ENCODE results near the gene MGAT4A. TPM values are rescaled to one million over a fixed set of nuclear protein-coding genes. Genes with fewer than 3 reads are reported as not detected.

The MGAT4A gene
- total and polyA plus RNA-seq, 9 of the 15 experiments (the other 6 are each of a cell fraction or from before 2014, with no cell fraction given), result 0.03 to 0.53 (median 0.18) TPM; not detected in 2

GRCh38 chr2:98731041-98731893, at the start of gene MGAT4A (continued):
- TF ChIP-seq, protein P1, sequence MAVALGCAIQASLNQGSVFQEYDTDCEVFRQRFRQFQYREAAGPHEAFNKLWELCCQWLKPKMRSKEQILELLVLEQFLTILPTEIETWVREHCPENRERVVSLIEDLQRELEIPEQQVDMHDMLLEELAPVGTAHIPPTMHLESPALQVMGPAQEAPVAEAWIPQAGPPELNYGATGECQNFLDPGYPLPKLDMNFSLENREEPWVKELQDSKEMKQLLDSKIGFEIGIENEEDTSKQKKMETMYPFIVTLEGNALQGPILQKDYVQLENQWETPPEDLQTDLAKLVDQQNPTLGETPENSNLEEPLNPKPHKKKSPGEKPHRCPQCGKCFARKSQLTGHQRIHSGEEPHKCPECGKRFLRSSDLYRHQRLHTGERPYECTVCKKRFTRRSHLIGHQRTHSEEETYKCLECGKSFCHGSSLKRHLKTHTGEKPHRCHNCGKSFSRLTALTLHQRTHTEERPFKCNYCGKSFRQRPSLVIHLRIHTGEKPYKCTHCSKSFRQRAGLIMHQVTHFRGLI (CRISPR knock-in tag; IDR thresholded peaks at IDR 0.05), result no peak
- TF ChIP-seq FOXK1 (CRISPR knock-in tag; IDR thresholded peaks at IDR 0.05; ENCODE audit: borderline replicate concordance) (no peak), ZNF224 (CRISPR knock-in tag; IDR thresholded peaks at IDR 0.05) (no peak), PYGO2 (tag; IDR thresholded peaks at IDR 0.05) (no peak), NR2F6 (CRISPR knock-in tag; IDR thresholded peaks at IDR 0.05) (no peak), RAD21 (CRISPR knock-in tag; conservative IDR thresholded peaks at IDR 0.05 in 1 of 2, IDR thresholded peaks at IDR 0.05 in 1 of 2) (no peak), L3MBTL2 (IDR thresholded peaks at IDR 0.05) (peak; percentile 41), ERF (CRISPR knock-in tag; IDR thresholded peaks at IDR 0.05) (no peak), FOXP1 (CRISPR knock-in tag; IDR thresholded peaks at IDR 0.05) (no peak), HIVEP1 (CRISPR knock-in tag; IDR thresholded peaks at IDR 0.05) (no peak), PKNOX1 (IDR thresholded peaks at IDR 0.05) (0 out of 2 replicates have a peak, but pooled peaks have one; percentile 21), ZC3H11A (IDR thresholded peaks at IDR 0.05; ENCODE audit: low read depth, low read length) (no peak), POLR2G (IDR thresholded peaks at IDR 0.05; ENCODE audit: low read depth, low read length) (no peak)
- TF ChIP-seq, protein P2, sequence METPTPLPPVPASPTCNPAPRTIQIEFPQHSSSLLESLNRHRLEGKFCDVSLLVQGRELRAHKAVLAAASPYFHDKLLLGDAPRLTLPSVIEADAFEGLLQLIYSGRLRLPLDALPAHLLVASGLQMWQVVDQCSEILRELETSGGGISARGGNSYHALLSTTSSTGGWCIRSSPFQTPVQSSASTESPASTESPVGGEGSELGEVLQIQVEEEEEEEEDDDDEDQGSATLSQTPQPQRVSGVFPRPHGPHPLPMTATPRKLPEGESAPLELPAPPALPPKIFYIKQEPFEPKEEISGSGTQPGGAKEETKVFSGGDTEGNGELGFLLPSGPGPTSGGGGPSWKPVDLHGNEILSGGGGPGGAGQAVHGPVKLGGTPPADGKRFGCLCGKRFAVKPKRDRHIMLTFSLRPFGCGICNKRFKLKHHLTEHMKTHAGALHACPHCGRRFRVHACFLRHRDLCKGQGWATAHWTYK (CRISPR knock-in tag; IDR thresholded peaks at IDR 0.05), result no peak

All from K562 (cell line).